Neural progenitor cell (in vitro differentiated cells): ENCODE measurements around the gene YAP1. TPM values are rescaled to one million over a fixed set of nuclear protein-coding genes. Genes with fewer than 3 reads are reported as not detected.

Source experiments
- DNase-seq: peaks from one replicate; pipeline ENCODE4 v3.0.0-alpha.2; 2016; ENCODE audit warnings: low spot score
- H2AFZ ChIP-seq: fragments of 200-600 bp; sonication (generic); replicated peaks from 2 replicates; pipeline ENCODE4 v1.6.1; 2016; ENCODE audit warnings: antibody characterized with exemption
- H3F3A ChIP-seq: fragments of 200-600 bp; sonication (generic); 2 replicates; pipeline ENCODE4 v1.6.1; 2016; ENCODE audit warnings: antibody characterized with exemption, low read depth
- H3K27ac ChIP-seq: fragments of 200-600 bp; sonication (generic); 2 replicates; pipeline ENCODE4 v1.5.1; 2016; ENCODE audit warnings: mild to moderate bottlenecking
- H3K27me3 ChIP-seq: fragments of 200-600 bp; sonication (generic); 2 replicates; pipeline ENCODE4 v1.6.1; 2016; ENCODE audit warnings: mild to moderate bottlenecking, moderate library complexity
- H3K36me3 ChIP-seq: fragments of 200-600 bp; sonication (generic); 2 replicates; pipeline ENCODE4 v1.5.1; 2016
- H3K4me1 ChIP-seq: fragments of 200-600 bp; sonication (generic); 2 replicates; pipeline ENCODE4 v1.6.1; 2016; ENCODE audit warnings: mixed run types
- H3K4me2 ChIP-seq: fragments of 200-600 bp; sonication (generic); 2 replicates; pipeline ENCODE4 v1.6.1; 2016
- H3K4me3 ChIP-seq: fragments of 200-600 bp; sonication (generic); 2 replicates; pipeline ENCODE4 v1.5.1; 2016
- H3K79me2 ChIP-seq: fragments of 200-600 bp; sonication (generic); 2 replicates; pipeline ENCODE4 v1.6.1; 2016; ENCODE audit warnings: low read depth
- H3K9ac ChIP-seq: fragments of 200-600 bp; sonication (generic); 2 replicates; pipeline ENCODE4 v1.6.1; 2016
- H3K9me3 ChIP-seq: fragments of 200-600 bp; sonication (generic); 2 replicates; pipeline ENCODE4 v1.5.1; 2016; ENCODE audit warnings: low read depth
- H4K20me1 ChIP-seq: fragments of 200-600 bp; sonication (generic); 2 replicates; pipeline ENCODE4 v1.6.1; 2016; ENCODE audit warnings: low read depth
- H3K27ac Mint-ChIP-seq: 3 replicates; pipeline ENCODE4 v1.8.0; 2021; ENCODE audit warnings: mixed read lengths
- H3K27me3 Mint-ChIP-seq: 2 replicates; pipeline ENCODE4 v1.8.0; 2022; ENCODE audit warnings: low read depth, mild to moderate bottlenecking, inconsistent platforms, moderate library complexity, mixed read lengths; ENCODE audit not compliant: insufficient read depth
- H3K36me3 Mint-ChIP-seq: 3 replicates; pipeline ENCODE4 v1.8.0; 2021; ENCODE audit warnings: mixed read lengths
- H3K4me1 Mint-ChIP-seq: 3 replicates; pipeline ENCODE4 v1.8.0; 2021; ENCODE audit warnings: mixed read lengths
- H3K4me3 Mint-ChIP-seq: 3 replicates; pipeline ENCODE4 v1.8.0; 2021; ENCODE audit warnings: mild to moderate bottlenecking, moderate library complexity, mixed read lengths
- H3K9me3 Mint-ChIP-seq: 3 replicates; pipeline ENCODE4 v1.8.0; 2020; ENCODE audit warnings: mixed read lengths
- EZH2 ChIP-seq: fragments of 200-600 bp; sonication (generic); IDR thresholded peaks from 2 replicates; pipeline ENCODE4 v1.6.1; 2017; ENCODE audit warnings: antibody characterized with exemption, mild to moderate bottlenecking, moderate library complexity
- EZH2phosphoT487 ChIP-seq: fragments of 200-600 bp; sonication (generic); IDR thresholded peaks from 2 replicates; pipeline ENCODE4 v1.6.1; 2017; ENCODE audit warnings: antibody characterized with exemption
- total RNA-seq: library from RNA; depleted of rRNA; stranded (reverse); fragments of >200 nt; gene quantifications from 2 replicates; pipeline ENCODE4 v1.2.3, GENCODE V29; 2015; ENCODE audit warnings: low replicate concordance
- TF ChIP-seq, protein P1 (sequence below): fragments of 200-600 bp; sonication (generic); IDR thresholded peaks from 2 replicates; pipeline ENCODE4 v1.5.1; 2017; ENCODE audit warnings: antibody characterized with exemption, mild to moderate bottlenecking

Gene YAP1
- total RNA-seq, 1 donor from 2014 or later = 59.9 TPM

DNA sequence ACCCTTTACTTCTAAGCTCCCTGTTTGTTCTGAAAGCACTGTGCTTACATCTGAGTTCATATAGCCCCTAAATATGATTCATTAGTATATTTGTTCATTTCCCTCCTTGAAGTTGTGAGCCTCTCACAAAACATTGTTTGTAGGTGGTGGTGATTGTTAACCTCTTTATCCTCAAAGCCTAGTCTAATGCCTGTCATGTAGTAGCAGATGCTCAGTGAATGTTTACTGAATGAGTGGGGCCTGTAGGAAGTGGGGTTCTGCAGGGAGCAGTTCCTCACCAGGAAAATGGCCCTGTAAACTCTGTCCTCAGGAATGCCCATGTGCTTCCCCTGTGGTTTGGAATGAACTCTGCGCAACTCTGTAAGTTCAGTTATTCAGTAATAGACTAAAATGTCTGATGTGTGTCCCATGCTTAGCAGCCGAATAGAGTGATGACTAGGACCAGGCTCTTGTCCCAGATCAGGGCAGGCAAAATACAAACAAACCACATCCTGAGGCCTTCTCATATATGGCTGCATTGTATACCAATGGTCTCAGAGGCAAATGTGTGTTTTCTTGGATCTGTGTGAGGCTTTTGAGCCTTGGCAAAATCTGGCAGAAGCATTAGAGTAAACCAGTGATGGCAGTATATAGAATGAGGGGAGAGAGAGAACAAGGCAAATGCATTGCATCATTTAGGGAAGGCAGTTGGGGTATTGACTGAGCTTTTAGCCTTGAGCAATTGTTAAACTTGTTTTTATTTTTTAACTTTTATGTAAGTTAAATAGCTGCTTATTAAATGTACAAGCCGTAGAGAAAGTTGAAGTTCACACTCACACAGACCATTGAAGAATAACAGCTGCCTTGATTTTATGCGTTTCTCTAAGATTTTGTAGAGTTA is 115.7 kb downstream of the YAP1 start:
- Mint-ChIP-seq H3K36me3 (peaks cover 47% of the 10 kb centered on the region), H3K4me1 (peaks cover 28% of the 10 kb centered on the region), H3K27ac (peak overlapping the region; percentile 5), H3K9me3 (no peaks in the 10 kb centered on the region), H3K4me3 (no peak overlapping the region), H3K27me3 (no peaks in the 10 kb centered on the region)
- no peaks in the 10 kb centered on the region for H3F3A ChIP-seq
- peaks cover 29% of the 10 kb centered on the region for H3K4me1 ChIP-seq
- H3K79me2 ChIP-seq = no peaks in the 10 kb centered on the region
- no peaks in the 10 kb centered on the region for H3K36me3 ChIP-seq
- TF ChIP-seq, protein P1, sequence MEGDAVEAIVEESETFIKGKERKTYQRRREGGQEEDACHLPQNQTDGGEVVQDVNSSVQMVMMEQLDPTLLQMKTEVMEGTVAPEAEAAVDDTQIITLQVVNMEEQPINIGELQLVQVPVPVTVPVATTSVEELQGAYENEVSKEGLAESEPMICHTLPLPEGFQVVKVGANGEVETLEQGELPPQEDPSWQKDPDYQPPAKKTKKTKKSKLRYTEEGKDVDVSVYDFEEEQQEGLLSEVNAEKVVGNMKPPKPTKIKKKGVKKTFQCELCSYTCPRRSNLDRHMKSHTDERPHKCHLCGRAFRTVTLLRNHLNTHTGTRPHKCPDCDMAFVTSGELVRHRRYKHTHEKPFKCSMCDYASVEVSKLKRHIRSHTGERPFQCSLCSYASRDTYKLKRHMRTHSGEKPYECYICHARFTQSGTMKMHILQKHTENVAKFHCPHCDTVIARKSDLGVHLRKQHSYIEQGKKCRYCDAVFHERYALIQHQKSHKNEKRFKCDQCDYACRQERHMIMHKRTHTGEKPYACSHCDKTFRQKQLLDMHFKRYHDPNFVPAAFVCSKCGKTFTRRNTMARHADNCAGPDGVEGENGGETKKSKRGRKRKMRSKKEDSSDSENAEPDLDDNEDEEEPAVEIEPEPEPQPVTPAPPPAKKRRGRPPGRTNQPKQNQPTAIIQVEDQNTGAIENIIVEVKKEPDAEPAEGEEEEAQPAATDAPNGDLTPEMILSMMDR = no peak
- no peak for TF ChIP-seq EZH2
- TF ChIP-seq EZH2phosphoT487 = no peak
- peaks cover 15% of the 10 kb centered on the region for H4K20me1 ChIP-seq
- H3K27me3 ChIP-seq = no peaks in the 10 kb centered on the region
- no peak overlapping the region for H3K27ac ChIP-seq
- no peak for DNase-seq
- peak overlapping the region; percentile 29 for H3K4me2 ChIP-seq
- no peak overlapping the region for H2AFZ ChIP-seq
- H3K4me3 ChIP-seq = no peak overlapping the region
- H3K9ac ChIP-seq = no peak overlapping the region
- H3K9me3 ChIP-seq = no peaks in the 10 kb centered on the region

DNA sequence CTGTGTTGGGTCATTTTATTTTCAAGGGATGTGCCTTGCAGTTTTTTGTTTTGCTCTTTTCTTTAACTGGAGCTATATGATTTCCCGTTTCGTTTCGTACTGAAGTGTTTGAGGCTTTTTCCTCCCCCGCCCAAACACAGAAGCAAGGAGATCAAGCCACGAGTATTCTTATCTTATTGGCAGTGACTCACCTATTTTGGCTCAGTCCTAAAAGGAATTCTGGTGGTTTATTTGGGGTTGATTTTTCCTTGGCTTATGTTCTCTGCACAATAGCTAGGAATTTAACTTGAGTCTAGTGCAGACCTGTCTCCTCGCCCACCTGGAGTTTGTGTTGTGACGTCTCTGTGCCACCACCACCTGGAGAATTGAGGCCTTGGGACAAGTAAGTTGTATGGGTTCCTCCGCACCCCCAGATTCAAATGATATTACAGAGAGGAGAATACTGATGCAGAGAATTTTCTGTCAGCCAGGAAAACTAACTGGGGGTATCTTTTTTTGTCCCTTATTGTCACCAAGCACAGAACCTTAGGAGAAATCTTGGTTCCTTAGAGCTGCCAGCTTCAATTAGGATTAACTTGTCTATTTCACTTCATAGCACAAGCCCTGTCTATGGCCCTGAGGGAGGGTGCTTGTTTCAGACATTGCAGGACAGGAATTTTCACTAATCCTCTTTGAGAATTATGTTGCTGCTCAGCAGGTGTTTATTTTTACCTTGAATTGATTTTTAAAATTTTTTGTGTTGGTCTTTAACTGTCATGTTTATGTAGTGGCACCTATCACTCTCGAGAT is 116.6 kb downstream of the YAP1 start:
- Histone ChIP-seq H3K4me2 (peak overlapping the region; percentile 29), H3K36me3 (no peaks in the 10 kb centered on the region), H3K27me3 (no peaks in the 10 kb centered on the region), H3K9me3 (no peaks in the 10 kb centered on the region), H3K9ac (no peak overlapping the region), H2AFZ (no peak overlapping the region), H4K20me1 (peaks cover 15% of the 10 kb centered on the region), H3K79me2 (no peaks in the 10 kb centered on the region), H3K4me1 (peaks cover 29% of the 10 kb centered on the region), H3K27ac (peak overlapping the region; percentile 50), H3F3A (no peaks in the 10 kb centered on the region), H3K4me3 (no peak overlapping the region)
- peak; percentile 75 for DNase-seq
- H3K4me1 Mint-ChIP-seq = peaks cover 28% of the 10 kb centered on the region
- no peaks in the 10 kb centered on the region for H3K27me3 Mint-ChIP-seq
- no peak for TF ChIP-seq EZH2
- TF ChIP-seq EZH2phosphoT487 = no peak
- TF ChIP-seq, protein P1 = no peak
- peaks cover 50% of the 10 kb centered on the region for H3K36me3 Mint-ChIP-seq
- no peaks in the 10 kb centered on the region for H3K9me3 Mint-ChIP-seq
- H3K27ac Mint-ChIP-seq = peak overlapping the region; percentile 85
- no peak overlapping the region for H3K4me3 Mint-ChIP-seq

DNA sequence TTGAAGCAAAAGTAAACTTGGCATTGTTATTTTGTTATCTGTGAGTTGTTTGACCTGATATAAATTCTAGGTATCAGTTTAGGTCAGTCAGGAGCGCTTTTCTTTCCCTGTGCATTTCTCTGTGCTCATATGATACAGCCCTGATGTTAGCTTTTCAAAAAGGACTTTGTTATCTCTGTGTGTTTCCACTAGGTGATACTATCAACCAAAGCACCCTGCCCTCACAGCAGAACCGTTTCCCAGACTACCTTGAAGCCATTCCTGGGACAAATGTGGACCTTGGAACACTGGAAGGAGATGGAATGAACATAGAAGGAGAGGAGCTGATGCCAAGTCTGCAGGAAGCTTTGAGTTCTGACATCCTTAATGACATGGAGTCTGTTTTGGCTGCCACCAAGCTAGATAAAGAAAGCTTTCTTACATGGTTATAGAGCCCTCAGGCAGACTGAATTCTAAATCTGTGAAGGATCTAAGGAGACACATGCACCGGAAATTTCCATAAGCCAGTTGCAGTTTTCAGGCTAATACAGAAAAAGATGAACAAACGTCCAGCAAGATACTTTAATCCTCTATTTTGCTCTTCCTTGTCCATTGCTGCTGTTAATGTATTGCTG is 119.4 kb downstream of the YAP1 start:
- H3K27ac Mint-ChIP-seq = no peak overlapping the region
- no peak for DNase-seq
- Histone ChIP-seq H3K36me3 (no peaks in the 10 kb centered on the region), H3K27ac (no peak overlapping the region), H4K20me1 (peaks cover 15% of the 10 kb centered on the region), H3F3A (no peaks in the 10 kb centered on the region), H3K27me3 (no peaks in the 10 kb centered on the region), H3K4me3 (no peak overlapping the region), H3K9me3 (no peaks in the 10 kb centered on the region), H3K4me2 (no peak overlapping the region), H3K79me2 (no peaks in the 10 kb centered on the region), H3K9ac (no peak overlapping the region), H3K4me1 (peaks cover 31% of the 10 kb centered on the region), H2AFZ (no peak overlapping the region)
- peaks cover 44% of the 10 kb centered on the region for H3K36me3 Mint-ChIP-seq
- TF ChIP-seq EZH2 (no peak), EZH2phosphoT487 (no peak)
- TF ChIP-seq, protein P1 = no peak
- H3K9me3 Mint-ChIP-seq = no peaks in the 10 kb centered on the region
- no peak overlapping the region for H3K4me3 Mint-ChIP-seq
- no peaks in the 10 kb centered on the region for H3K27me3 Mint-ChIP-seq
- H3K4me1 Mint-ChIP-seq = peaks cover 27% of the 10 kb centered on the region
